SK-N-SH treated with all-trans-retinoic acid at 6 μM for 48 hours (cell line): ENCODE measurements around the gene SFT2D1.

ENCODE experiments used
- ATAC-seq: fragments of 200-7000 bp; cut with Tn5 transposase; 3 replicates; pipeline ENCODE4 v1.9.1; 2020; ENCODE audit warnings: mild to moderate bottlenecking, moderate library complexity
- ARNTL ChIP-seq: fragments of 450-650 bp; formaldehyde crosslinking; IDR thresholded peaks from 2 replicates; pipeline ENCODE4 v1.5.0; 2020; ENCODE audit warnings: low read depth, mild to moderate bottlenecking, moderate library complexity, borderline replicate concordance
- BACH2 ChIP-seq: fragments of 250-450 bp; sonication (Bioruptor Pico); IDR thresholded peaks from 2 replicates; pipeline ENCODE4 v1.9.0; 2021; ENCODE audit warnings: mild to moderate bottlenecking, borderline replicate concordance
- CREB5 ChIP-seq: fragments of 250-450 bp; sonication (Bioruptor Pico); IDR thresholded peaks from 2 replicates; pipeline ENCODE4 v1.5.1; 2020; ENCODE audit warnings: low read depth, mild to moderate bottlenecking, moderate library complexity
- CSDC2 ChIP-seq: fragments of 250-450 bp; sonication (Bioruptor Pico); IDR thresholded peaks from 2 replicates; pipeline ENCODE4 v1.5.0; 2020; ENCODE audit warnings: mild to moderate bottlenecking, moderate library complexity
- CSRNP3 ChIP-seq: fragments of 250-450 bp; sonication (Bioruptor Pico); IDR thresholded peaks from 2 replicates; pipeline ENCODE4 v1.5.1; 2021; ENCODE audit warnings: mild to moderate bottlenecking, moderate library complexity
- GLIS3 ChIP-seq: fragments of 250-450 bp; sonication (Bioruptor Pico); IDR thresholded peaks from 2 replicates; pipeline ENCODE4 v1.5.0; 2020; ENCODE audit warnings: mild to moderate bottlenecking, moderate library complexity
- ISL1 ChIP-seq: fragments of 250-450 bp; sonication (Bioruptor Pico); IDR thresholded peaks from 2 replicates; pipeline ENCODE4 v2.1.2; 2022; ENCODE audit warnings: mild to moderate bottlenecking, moderate library complexity
- POU6F1 ChIP-seq: fragments of 250-450 bp; sonication (Bioruptor Pico); IDR thresholded peaks from 2 replicates; pipeline ENCODE4 v1.8.0; 2021; ENCODE audit warnings: low read depth, mild to moderate bottlenecking, moderate library complexity, borderline replicate concordance
- PPARA ChIP-seq: fragments of 250-450 bp; sonication (Bioruptor Pico); IDR thresholded peaks from 2 replicates; pipeline ENCODE4 v1.5.0; 2020; ENCODE audit warnings: mild to moderate bottlenecking, borderline replicate concordance
- RARB ChIP-seq: fragments of 250-450 bp; sonication (Bioruptor Pico); IDR thresholded peaks from 2 replicates; pipeline ENCODE4 v1.8.0; 2021; ENCODE audit warnings: mild to moderate bottlenecking, moderate library complexity
- SNAI2 ChIP-seq: fragments of 250-450 bp; sonication (Bioruptor Pico); IDR thresholded peaks from 2 replicates; pipeline ENCODE4 v1.5.0; 2020; ENCODE audit warnings: mild to moderate bottlenecking, moderate library complexity
- TCF4 ChIP-seq: fragments of 250-450 bp; sonication (Bioruptor Pico); IDR thresholded peaks from 2 replicates; pipeline ENCODE4 v1.8.0; 2021; ENCODE audit warnings: mild to moderate bottlenecking, moderate library complexity, borderline replicate concordance
- TOX ChIP-seq: fragments of 250-450 bp; sonication (Bioruptor Pico); IDR thresholded peaks from 2 replicates; pipeline ENCODE4 v1.8.0; 2021; ENCODE audit warnings: mild to moderate bottlenecking, moderate library complexity, borderline replicate concordance
- TSHZ2 ChIP-seq: fragments of 250-450 bp; sonication (Bioruptor Pico); IDR thresholded peaks from 2 replicates; pipeline ENCODE4 v1.5.0; 2020; ENCODE audit warnings: mild to moderate bottlenecking, moderate library complexity
- ZFP3 ChIP-seq: fragments of 250-450 bp; sonication (Bioruptor Pico); IDR thresholded peaks from 2 replicates; pipeline ENCODE4 v1.5.0; 2020; ENCODE audit warnings: mild to moderate bottlenecking, moderate library complexity
- ZFP30 ChIP-seq: fragments of 450-650 bp; formaldehyde crosslinking; IDR thresholded peaks from 2 replicates; pipeline ENCODE4 v1.5.0; 2022; ENCODE audit warnings: mild to moderate bottlenecking, moderate library complexity
- ZNF565 ChIP-seq: fragments of 450-650 bp; formaldehyde crosslinking; conservative IDR thresholded peaks from 2 replicates; pipeline ENCODE4 v1.5.0; 2020; ENCODE audit warnings: low read depth, mild to moderate bottlenecking, moderate library complexity
- ZNF70 ChIP-seq: fragments of 450-650 bp; formaldehyde crosslinking; IDR thresholded peaks from 2 replicates; pipeline ENCODE4 v1.5.0; 2020; ENCODE audit warnings: mild to moderate bottlenecking, moderate library complexity
- ZNF8 ChIP-seq: fragments of 450-650 bp; formaldehyde crosslinking; IDR thresholded peaks from 2 replicates; pipeline ENCODE4 v1.5.0; 2020; ENCODE audit warnings: mild to moderate bottlenecking, moderate library complexity
- TF ChIP-seq, protein P1 (sequence below): fragments of 250-450 bp; sonication (Bioruptor Pico); IDR thresholded peaks from 2 replicates; pipeline ENCODE4 v1.8.0; 2020; ENCODE audit warnings: mild to moderate bottlenecking, moderate library complexity, borderline replicate concordance

The SFT2D1 gene

DNA sequence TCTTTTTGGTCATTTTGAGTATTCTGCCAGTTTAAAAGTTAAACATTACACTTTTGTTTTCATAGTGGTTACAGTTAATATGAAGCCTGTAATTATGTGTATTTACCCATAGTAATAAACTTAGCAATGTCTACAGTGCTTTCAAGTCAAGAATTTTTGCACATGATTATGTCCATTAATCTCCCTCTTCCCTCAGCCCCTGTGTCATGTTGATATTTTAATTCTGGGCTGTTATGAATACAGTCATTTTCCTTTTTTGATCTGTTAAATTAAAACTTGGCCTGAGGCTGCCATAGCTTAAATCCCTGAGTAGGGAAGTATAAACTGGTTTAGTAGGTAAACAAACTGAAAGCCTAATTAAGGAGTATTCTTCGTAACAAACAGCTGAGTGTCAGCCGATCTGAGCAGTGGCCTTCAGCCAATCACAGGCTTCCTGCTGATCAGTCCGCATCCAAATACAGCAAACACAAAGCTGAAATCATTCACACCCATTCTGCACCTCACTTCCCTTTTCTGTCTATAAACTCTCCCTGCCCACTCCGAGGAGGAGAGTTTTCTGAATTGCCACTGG, 9.5 kb upstream of the SFT2D1 start:
- TF ChIP-seq CSRNP3 (CRISPR knock-in tag) (no peak), ZNF565 (no peak), ZFP30 (CRISPR knock-in tag) (no peak), TOX (no peak), SNAI2 (CRISPR knock-in tag) (no peak)
- TF ChIP-seq, all 23 proteins: peak for 0
- no peak for ATAC-seq

GRCh38 chr6:166348305-166348949, 6.1 kb upstream of the SFT2D1 start:
- no peak for ATAC-seq
- TF ChIP-seq BACH2 (CRISPR knock-in tag) (no peak), ARNTL (CRISPR knock-in tag) (no peak), GLIS3 (CRISPR knock-in tag) (no peak), RARB (no peak), TSHZ2 (CRISPR knock-in tag) (no peak), SNAI2 (CRISPR knock-in tag) (no peak), CREB5 (CRISPR knock-in tag) (no peak), CSRNP3 (CRISPR knock-in tag) (no peak), ZFP30 (CRISPR knock-in tag) (no peak), CSDC2 (CRISPR knock-in tag) (no peak), ISL1 (CRISPR knock-in tag) (no peak), ZNF8 (no peak), ZFP3 (CRISPR knock-in tag) (no peak), PPARA (CRISPR knock-in tag) (no peak)
- TF ChIP-seq, protein P1, sequence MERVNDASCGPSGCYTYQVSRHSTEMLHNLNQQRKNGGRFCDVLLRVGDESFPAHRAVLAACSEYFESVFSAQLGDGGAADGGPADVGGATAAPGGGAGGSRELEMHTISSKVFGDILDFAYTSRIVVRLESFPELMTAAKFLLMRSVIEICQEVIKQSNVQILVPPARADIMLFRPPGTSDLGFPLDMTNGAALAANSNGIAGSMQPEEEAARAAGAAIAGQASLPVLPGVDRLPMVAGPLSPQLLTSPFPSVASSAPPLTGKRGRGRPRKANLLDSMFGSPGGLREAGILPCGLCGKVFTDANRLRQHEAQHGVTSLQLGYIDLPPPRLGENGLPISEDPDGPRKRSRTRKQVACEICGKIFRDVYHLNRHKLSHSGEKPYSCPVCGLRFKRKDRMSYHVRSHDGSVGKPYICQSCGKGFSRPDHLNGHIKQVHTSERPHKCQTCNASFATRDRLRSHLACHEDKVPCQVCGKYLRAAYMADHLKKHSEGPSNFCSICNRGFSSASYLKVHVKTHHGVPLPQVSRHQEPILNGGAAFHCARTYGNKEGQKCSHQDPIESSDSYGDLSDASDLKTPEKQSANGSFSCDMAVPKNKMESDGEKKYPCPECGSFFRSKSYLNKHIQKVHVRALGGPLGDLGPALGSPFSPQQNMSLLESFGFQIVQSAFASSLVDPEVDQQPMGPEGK (CRISPR knock-in tag), result no peak

DNA sequence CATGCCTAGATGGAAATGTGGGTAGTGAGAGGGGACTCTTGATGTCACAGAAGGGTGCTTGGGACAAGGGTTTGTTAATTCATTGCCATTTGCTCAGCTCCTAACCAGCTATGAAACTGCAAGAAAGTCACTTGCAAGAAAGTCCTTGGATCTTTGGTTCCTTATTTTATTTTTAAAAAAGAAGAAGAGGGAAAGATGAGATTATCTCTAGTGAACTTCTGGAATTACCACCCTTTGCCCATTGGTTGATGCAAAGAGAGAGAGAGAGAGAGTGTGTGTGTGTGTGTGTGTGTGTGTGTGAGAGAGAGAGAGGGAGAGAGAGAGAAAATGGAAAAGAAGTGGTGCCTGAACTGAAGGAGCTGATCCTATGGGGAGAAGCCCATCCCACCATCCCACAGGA, 4.6 kb upstream of the SFT2D1 start:
- no peak for ATAC-seq
- TF ChIP-seq ZNF565, result no peak
- no peak for TF ChIP-seq RARB
- TF ChIP-seq ZFP3 (CRISPR knock-in tag), result no peak
- no peak for TF ChIP-seq GLIS3 (CRISPR knock-in tag)
- no peak for TF ChIP-seq POU6F1 (CRISPR knock-in tag)
- TF ChIP-seq, protein P1 (CRISPR knock-in tag), result no peak
- TF ChIP-seq ZNF8, result no peak
- no peak for TF ChIP-seq SNAI2 (CRISPR knock-in tag)
- TF ChIP-seq CSDC2 (CRISPR knock-in tag), result no peak
- no peak for TF ChIP-seq CSRNP3 (CRISPR knock-in tag)
- TF ChIP-seq TCF4 (CRISPR knock-in tag), result no peak
- TF ChIP-seq ZNF70 (CRISPR knock-in tag), result no peak
